ENCODE results near the gene GPATCH2L.

DNA sequence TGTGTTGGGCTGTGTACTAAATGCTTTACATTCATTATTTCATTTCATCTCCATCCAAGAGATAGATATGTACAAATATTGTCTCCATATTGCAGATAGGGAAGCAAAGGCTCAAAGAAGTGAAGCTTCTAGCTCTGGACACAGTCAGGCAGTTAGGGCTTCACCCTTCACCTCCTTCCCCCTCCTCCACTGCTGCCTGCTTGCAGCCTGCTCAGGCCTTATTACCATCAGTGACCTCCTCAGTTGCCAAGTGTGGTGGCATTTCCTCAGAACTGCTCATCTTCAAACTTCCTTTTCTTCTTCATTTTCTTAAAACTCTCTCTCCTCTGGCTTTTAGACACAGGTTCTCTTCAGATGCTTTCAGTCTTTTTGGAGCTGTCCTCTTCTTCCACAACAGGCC, 4.7 kb upstream of the GPATCH2L start:
- no peak for TF ChIP-seq EZH2 (IDR thresholded peaks at IDR 0.05; ENCODE audit: low read length, missing control alignments)
- TF ChIP-seq, protein P1, sequence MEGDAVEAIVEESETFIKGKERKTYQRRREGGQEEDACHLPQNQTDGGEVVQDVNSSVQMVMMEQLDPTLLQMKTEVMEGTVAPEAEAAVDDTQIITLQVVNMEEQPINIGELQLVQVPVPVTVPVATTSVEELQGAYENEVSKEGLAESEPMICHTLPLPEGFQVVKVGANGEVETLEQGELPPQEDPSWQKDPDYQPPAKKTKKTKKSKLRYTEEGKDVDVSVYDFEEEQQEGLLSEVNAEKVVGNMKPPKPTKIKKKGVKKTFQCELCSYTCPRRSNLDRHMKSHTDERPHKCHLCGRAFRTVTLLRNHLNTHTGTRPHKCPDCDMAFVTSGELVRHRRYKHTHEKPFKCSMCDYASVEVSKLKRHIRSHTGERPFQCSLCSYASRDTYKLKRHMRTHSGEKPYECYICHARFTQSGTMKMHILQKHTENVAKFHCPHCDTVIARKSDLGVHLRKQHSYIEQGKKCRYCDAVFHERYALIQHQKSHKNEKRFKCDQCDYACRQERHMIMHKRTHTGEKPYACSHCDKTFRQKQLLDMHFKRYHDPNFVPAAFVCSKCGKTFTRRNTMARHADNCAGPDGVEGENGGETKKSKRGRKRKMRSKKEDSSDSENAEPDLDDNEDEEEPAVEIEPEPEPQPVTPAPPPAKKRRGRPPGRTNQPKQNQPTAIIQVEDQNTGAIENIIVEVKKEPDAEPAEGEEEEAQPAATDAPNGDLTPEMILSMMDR (conservative IDR thresholded peaks at IDR 0.05 in 1 of 2, IDR thresholded peaks at IDR 0.05 in 1 of 2; ENCODE audit: low read depth in 1 of 2, low read length in 2 of 2) = no peak
